Right lobe of liver (tissue), 4 donors: ENCODE measurements around the gene RAC2.

Experiments
- CTCF ChIP-seq, 4 donors: fragments of 200-600 bp in 3 of 4; fragments of 450-650 bp in 1 of 4; IDR thresholded peaks; one replicate each; pipeline versions ENCODE4 v1.5.1 to v1.8.0; 2016 to 2022; ENCODE audit warnings: antibody characterized with exemption in 4 of 4, mild to moderate bottlenecking in 2 of 4
- POLR2A ChIP-seq: fragments of 450-650 bp; IDR thresholded peaks from one replicate; pipeline ENCODE4 v1.6.1; 2017; ENCODE audit warnings: antibody characterized with exemption, mild to moderate bottlenecking
- donor health status: DM: no; HTN: no; CAD: no.
- donor health status: DM: no; HTN: no; CAD: no.
- donor health status: DM: no; HTN: yes; CAD: no.

GRCh38 chr22:37259540-37260029 lies 15.5 kb upstream of the RAC2 start:
- TF ChIP-seq CTCF (IDR thresholded peaks at IDR 0.05) (peak in 3 of 4 donors; percentile 25 to 38 (median 36)), POLR2A (no peak)
